ENCODE results near the gene CAPN14. TPM values are rescaled to one million over a fixed set of nuclear protein-coding genes. Genes with fewer than 3 reads are reported as not detected.

CAPN14 gene
- polyA plus RNA-seq, 1 experiment: 0.09 TPM

DNA sequence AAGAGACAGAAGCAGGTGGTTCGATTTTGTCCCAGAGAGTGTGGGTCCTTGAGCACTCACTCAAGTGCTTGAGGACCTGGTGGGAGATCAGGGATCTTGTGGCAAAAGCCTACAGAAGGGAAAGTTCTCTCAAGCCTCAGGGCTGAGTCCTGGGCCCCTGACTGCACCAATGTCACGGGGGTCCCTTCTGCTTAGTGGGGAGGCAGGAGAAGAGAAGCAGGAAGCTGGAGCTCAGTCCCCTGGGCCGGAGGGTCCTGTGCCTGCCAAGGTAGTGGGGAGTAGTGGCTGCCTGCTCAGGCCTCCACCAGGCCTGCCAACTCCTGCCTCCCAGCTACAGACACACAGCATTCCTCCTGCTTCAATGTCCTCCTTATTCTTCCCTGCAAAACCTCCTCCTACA, 11.7 kb downstream of the CAPN14 start:
- POLR2A ChIA-PET: no interaction called here

GRCh38 chr2:31205186-31205585, 12.1 kb downstream of the CAPN14 start:
- CTCF ChIA-PET: no interaction called here
- TF ChIP-seq, protein P1, sequence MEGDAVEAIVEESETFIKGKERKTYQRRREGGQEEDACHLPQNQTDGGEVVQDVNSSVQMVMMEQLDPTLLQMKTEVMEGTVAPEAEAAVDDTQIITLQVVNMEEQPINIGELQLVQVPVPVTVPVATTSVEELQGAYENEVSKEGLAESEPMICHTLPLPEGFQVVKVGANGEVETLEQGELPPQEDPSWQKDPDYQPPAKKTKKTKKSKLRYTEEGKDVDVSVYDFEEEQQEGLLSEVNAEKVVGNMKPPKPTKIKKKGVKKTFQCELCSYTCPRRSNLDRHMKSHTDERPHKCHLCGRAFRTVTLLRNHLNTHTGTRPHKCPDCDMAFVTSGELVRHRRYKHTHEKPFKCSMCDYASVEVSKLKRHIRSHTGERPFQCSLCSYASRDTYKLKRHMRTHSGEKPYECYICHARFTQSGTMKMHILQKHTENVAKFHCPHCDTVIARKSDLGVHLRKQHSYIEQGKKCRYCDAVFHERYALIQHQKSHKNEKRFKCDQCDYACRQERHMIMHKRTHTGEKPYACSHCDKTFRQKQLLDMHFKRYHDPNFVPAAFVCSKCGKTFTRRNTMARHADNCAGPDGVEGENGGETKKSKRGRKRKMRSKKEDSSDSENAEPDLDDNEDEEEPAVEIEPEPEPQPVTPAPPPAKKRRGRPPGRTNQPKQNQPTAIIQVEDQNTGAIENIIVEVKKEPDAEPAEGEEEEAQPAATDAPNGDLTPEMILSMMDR (IDR thresholded peaks at IDR 0.05; ENCODE audit: low read depth, low read length): no peak
- H3K27me3 ChIP-seq (ENCODE audit: control insufficient read depth, insufficient read depth, low read length): peaks cover 2% of the 10 kb centered on the region
- H3K9me3 ChIP-seq (ENCODE audit: control insufficient read depth, insufficient read depth, low read length): no peaks in the 10 kb centered on the region; the same call in 1 of the 2 replicates
- no peak for DNase-seq (ENCODE audit: low read depth, low spot score)
- no peak overlapping the region for H3K4me3 ChIP-seq (ENCODE audit: low read depth, low read length)
- no peak overlapping the region for H3K27ac ChIP-seq (ENCODE audit: low read depth, low read length)
- POLR2A ChIA-PET: no interaction called here

More for the DNA sequence above, 11.7 kb downstream of the CAPN14 start:
- Histone ChIP-seq H3K27me3 (ENCODE audit: control insufficient read depth, insufficient read depth, low read length) (peaks cover 2% of the 10 kb centered on the region), H3K27ac (ENCODE audit: low read depth, low read length) (no peak overlapping the region), H3K9me3 (ENCODE audit: control insufficient read depth, insufficient read depth, low read length) (no peaks in the 10 kb centered on the region; the same call in 1 of the 2 replicates), H3K4me3 (ENCODE audit: low read depth, low read length) (no peak overlapping the region)
- no peak for DNase-seq (ENCODE audit: low read depth, low spot score)
- TF ChIP-seq, protein P1 (IDR thresholded peaks at IDR 0.05; ENCODE audit: low read depth, low read length): no peak
- CTCF ChIA-PET: no interaction called here

GRCh38 chr2:31204783-31205182, 12.5 kb downstream of the CAPN14 start:
- Histone ChIP-seq H3K27me3 (ENCODE audit: control insufficient read depth, insufficient read depth, low read length) (peaks cover 2% of the 10 kb centered on the region), H3K9me3 (ENCODE audit: control insufficient read depth, insufficient read depth, low read length) (no peaks in the 10 kb centered on the region; the same call in 1 of the 2 replicates), H3K27ac (ENCODE audit: low read depth, low read length) (no peak overlapping the region), H3K4me3 (ENCODE audit: low read depth, low read length) (no peak overlapping the region)
- CTCF ChIA-PET: no interaction called here
- TF ChIP-seq, protein P1 (IDR thresholded peaks at IDR 0.05; ENCODE audit: low read depth, low read length): no peak
- POLR2A ChIA-PET: no interaction called here
- DNase-seq (ENCODE audit: low read depth, low spot score): no peak

DNA sequence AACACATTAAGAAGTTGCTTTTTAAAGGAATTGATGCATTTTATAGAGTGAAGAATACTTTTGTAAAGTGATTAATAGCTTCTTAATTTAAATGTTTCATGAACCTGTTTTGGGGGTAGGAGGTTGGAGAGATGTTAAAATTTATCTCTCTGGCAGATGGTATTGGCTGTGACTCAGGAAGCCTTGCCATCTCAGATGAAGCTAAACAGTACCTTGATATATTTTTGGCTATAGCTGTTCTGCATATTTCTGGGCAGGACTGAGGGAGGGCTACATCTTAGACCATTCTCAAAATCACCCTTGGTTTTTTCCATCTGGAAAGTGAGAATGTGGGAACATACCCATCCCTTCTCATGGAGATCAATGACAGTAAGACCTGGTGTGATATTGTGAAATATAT, 13.4 kb downstream of the CAPN14 start:
- CTCF ChIA-PET: interaction anchor here (0.8 kb wide), 1 partner anchor 87 kb away, joined by 3 read pairs; no protein-coding TSS in a partner anchor
- POLR2A ChIA-PET: no interaction called here
- TF ChIP-seq, protein P1 (IDR thresholded peaks at IDR 0.05; ENCODE audit: low read depth, low read length): no peak
- Histone ChIP-seq H3K4me3 (ENCODE audit: low read depth, low read length) (no peak overlapping the region), H3K9me3 (ENCODE audit: control insufficient read depth, insufficient read depth, low read length) (no peaks in the 10 kb centered on the region; the same call in 1 of the 2 replicates), H3K27me3 (ENCODE audit: control insufficient read depth, insufficient read depth, low read length) (peaks cover 2% of the 10 kb centered on the region), H3K27ac (ENCODE audit: low read depth, low read length) (no peak overlapping the region)
- DNase-seq (ENCODE audit: low read depth, low spot score): no peak

GRCh38 chr2:31202833-31203232, 14.5 kb downstream of the CAPN14 start:
- POLR2A ChIA-PET: no interaction called here

More at GRCh38 chr2:31202833-31203232, 14.5 kb downstream of the CAPN14 start:
- TF ChIP-seq, protein P1 (IDR thresholded peaks at IDR 0.05; ENCODE audit: low read depth, low read length): no peak
- DNase-seq (ENCODE audit: low read depth, low spot score): no peak
- Histone ChIP-seq H3K27me3 (ENCODE audit: control insufficient read depth, insufficient read depth, low read length) (peaks cover 2% of the 10 kb centered on the region), H3K4me3 (ENCODE audit: low read depth, low read length) (no peak overlapping the region), H3K27ac (ENCODE audit: low read depth, low read length) (no peak overlapping the region), H3K9me3 (ENCODE audit: control insufficient read depth, insufficient read depth, low read length) (no peaks in the 10 kb centered on the region; the same call in 1 of the 2 replicates)
- CTCF ChIA-PET: interaction anchor here (0.8 kb wide), 1 partner anchor 88 kb away, joined by 3 read pairs; no protein-coding TSS in a partner anchor
